GM19240 (cell line): Measurements from ENCODE around the gene AKT1S1.
"Not testable (repeated sequence)": the region's sequence is repeated elsewhere in the genome, so short reads cannot be mapped to it uniquely, and the experiment has no call there.

Experiments used
- DNase-seq: peaks from one replicate; pipeline ENCODE4 v3.0.0; 2011; ENCODE audit warnings: low spot score; ENCODE audit not compliant: insufficient read length

The AKT1S1 gene

GRCh38 chr19:49877020-49877878, at the start of gene AKT1S1, which contains the start of gene TBC1D17:
AKT1S1 (minus strand) TSS chr19:49877355; CDS start chr19:49873295, 4,060 bp downstream.
TBC1D17 (plus strand) TSS chr19:49877702; CDS start chr19:49877724, 22 bp downstream.
- DNase-seq: peak; percentile 99

GRCh38 chr19:49926515-49926914, 49.4 kb upstream of the AKT1S1 start:
- no peak for DNase-seq

GRCh38 chr19:49925486-49925885, 48.3 kb upstream of the AKT1S1 start:
- DNase-seq: no peak

- DNase-seq: not testable (repeated sequence)
These were observed 47.7 kb upstream of the AKT1S1 start for GRCh38 chr19:49924881-49925210.

GRCh38 chr19:49924004-49924880, 47.1 kb upstream of the AKT1S1 start:
- DNase-seq: no peak

- DNase-seq: no peak
These were observed 46.2 kb upstream of the AKT1S1 start for GRCh38 chr19:49923055-49924003.

- DNase-seq: no peak
These were observed 45.0 kb upstream of the AKT1S1 start for GRCh38 chr19:49921871-49922795.

GRCh38 chr19:49920624-49921363, 43.6 kb upstream of the AKT1S1 start:
- no peak for DNase-seq

- no peak for DNase-seq
These were observed 40.9 kb upstream of the AKT1S1 start for GRCh38 chr19:49918089-49918488.

GRCh38 chr19:49916839-49917733, 39.9 kb upstream of the AKT1S1 start:
- no peak for DNase-seq

- DNase-seq: no peak
These were observed 38.1 kb upstream of the AKT1S1 start for GRCh38 chr19:49915271-49915670.

GRCh38 chr19:49913720-49914119, 36.6 kb upstream of the AKT1S1 start:
- no peak for DNase-seq

GRCh38 chr19:49912965-49913685, 36.0 kb upstream of the AKT1S1 start:
- DNase-seq: no peak

- DNase-seq: peak; percentile 61
These were observed 34.4 kb upstream of the AKT1S1 start for GRCh38 chr19:49911381-49912145.

GRCh38 chr19:49910179-49910578, 33.0 kb upstream of the AKT1S1 start:
- no peak for DNase-seq

- no peak for DNase-seq
These were observed 31.6 kb upstream of the AKT1S1 start for GRCh38 chr19:49908480-49909420.
